ENCODE measurements around the gene ATP2A2. TPM values are rescaled to one million over a fixed set of nuclear protein-coding genes. Genes with fewer than 3 reads are reported as not detected.
A peak's percentile ranks its signal among the peaks of the same experiment; 100 is the strongest.

The ATP2A2 gene
- total RNA-seq, 4 donors from 2014 or later: 170 to 231 (median 177) TPM

DNA sequence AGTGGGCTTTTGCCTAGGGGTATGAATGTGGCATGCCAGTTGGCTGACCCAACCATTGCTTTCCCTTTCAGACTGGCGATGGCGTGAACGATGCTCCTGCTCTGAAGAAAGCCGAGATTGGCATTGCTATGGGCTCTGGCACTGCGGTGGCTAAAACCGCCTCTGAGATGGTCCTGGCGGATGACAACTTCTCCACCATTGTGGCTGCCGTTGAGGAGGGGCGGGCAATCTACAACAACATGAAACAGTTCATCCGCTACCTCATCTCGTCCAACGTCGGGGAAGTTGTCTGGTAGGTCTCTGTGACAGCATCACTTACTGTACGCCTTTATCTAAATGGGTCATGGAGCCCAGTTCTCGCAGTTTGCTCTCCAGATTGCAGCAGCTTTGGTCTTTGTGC lies 61.1 kb downstream of the ATP2A2 start:
- Histone ChIP-seq H3K36me3 (peaks cover 87 to 100% (median 100%) of the 10 kb centered on the region in 4 donors), H3K4me3 (no peak overlapping the region), H3K9me3 (no peaks in the 10 kb centered on the region), H3K4me1 (peaks cover 6 to 24% (median 17%) of the 10 kb centered on the region in 4 donors), H3K27me3 (no peaks in the 10 kb centered on the region), H3K27ac (replicated peaks in 1 of 4) (no peak overlapping the region)
- no peak for DNase-seq (ENCODE audit: extremely low spot score)
- TF ChIP-seq POLR2AphosphoS5 (IDR thresholded peaks at IDR 0.05) (no peak), EP300 (IDR thresholded peaks at IDR 0.05) (no peak), POLR2A (IDR thresholded peaks at IDR 0.05; ENCODE audit: low read depth) (no peak)
- TF ChIP-seq, protein P1, sequence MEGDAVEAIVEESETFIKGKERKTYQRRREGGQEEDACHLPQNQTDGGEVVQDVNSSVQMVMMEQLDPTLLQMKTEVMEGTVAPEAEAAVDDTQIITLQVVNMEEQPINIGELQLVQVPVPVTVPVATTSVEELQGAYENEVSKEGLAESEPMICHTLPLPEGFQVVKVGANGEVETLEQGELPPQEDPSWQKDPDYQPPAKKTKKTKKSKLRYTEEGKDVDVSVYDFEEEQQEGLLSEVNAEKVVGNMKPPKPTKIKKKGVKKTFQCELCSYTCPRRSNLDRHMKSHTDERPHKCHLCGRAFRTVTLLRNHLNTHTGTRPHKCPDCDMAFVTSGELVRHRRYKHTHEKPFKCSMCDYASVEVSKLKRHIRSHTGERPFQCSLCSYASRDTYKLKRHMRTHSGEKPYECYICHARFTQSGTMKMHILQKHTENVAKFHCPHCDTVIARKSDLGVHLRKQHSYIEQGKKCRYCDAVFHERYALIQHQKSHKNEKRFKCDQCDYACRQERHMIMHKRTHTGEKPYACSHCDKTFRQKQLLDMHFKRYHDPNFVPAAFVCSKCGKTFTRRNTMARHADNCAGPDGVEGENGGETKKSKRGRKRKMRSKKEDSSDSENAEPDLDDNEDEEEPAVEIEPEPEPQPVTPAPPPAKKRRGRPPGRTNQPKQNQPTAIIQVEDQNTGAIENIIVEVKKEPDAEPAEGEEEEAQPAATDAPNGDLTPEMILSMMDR (IDR thresholded peaks at IDR 0.05): no peak
- intact Hi-C loops (cut with DNase I): no loop called here
- WGBS: 100% methylated on average over 2 of the region's 15 CpGs

DNA sequence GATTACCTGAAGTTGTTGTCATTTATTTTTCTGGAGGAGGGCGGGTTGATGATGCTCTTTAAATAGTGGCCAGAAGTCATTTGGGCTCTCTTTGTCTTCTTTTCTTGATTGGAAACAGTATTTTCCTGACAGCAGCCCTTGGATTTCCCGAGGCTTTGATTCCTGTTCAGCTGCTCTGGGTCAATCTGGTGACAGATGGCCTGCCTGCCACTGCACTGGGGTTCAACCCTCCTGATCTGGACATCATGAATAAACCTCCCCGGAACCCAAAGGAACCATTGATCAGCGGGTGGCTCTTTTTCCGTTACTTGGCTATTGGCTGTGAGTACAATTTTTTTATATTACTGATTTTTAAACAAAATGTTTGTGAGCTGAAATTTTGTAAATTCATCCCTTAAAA lies 62.1 kb downstream of the ATP2A2 start:
- TF ChIP-seq POLR2AphosphoS5 (IDR thresholded peaks at IDR 0.05): no peak
- TF ChIP-seq POLR2A (IDR thresholded peaks at IDR 0.05; ENCODE audit: low read depth): no peak
- TF ChIP-seq, protein P1 (IDR thresholded peaks at IDR 0.05): no peak
- TF ChIP-seq EP300 (IDR thresholded peaks at IDR 0.05): no peak
- no peaks in the 10 kb centered on the region for H3K9me3 ChIP-seq
- 81% methylated on average over 5 of the region's 5 CpGs for WGBS
- no peak overlapping the region for H3K4me3 ChIP-seq
- peaks cover 87 to 100% (median 100%) of the 10 kb centered on the region in 4 donors for H3K36me3 ChIP-seq
- H3K4me1 ChIP-seq: peaks cover 6 to 22% (median 17%) of the 10 kb centered on the region in 4 donors
- no peak for DNase-seq (ENCODE audit: extremely low spot score)
- intact Hi-C loops (cut with DNase I): no loop called here
- H3K27me3 ChIP-seq: no peaks in the 10 kb centered on the region
- no peak overlapping the region for H3K27ac ChIP-seq (replicated peaks in 1 of 4)

DNA sequence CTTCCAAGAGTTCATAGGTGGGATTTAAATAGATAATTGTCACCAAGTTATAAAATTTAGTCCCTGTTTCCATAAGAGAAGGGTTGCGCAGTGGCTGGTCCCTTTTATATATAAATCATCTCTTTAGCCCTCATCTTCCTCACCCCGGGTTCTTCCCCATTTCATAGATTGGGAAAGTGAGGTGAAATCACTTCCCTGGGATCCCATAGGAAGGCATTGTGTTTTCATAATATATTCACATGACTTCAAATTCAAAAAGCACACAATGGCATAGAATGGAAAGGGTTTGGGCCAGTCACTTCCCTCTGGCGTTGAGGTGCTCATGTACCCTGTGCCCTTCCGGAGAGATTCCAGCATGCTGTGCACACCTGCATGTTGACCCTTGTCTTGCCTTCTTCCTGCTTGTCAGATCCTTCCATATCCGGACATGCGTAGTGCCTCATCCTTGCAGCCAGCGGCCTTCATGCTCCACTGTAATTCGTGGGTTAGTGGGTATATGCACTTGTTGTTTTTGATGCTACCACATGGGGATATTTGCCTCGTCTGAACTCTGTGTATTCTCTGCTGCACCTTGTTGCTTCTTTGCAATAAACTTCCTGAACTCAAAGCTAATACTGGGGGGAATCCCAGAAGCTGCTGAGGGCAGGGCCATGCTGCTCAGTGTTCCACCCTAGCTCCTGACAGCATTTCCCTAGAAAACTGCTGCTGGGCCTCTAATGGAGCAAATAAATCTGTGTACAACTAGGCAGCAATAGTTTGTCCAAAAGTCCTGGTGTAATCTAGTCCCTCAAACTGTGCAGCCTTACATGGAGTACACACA lies 62.9 kb downstream of the ATP2A2 start:
- 88% methylated on average over 8 of the region's 9 CpGs for WGBS
- no peak for DNase-seq (ENCODE audit: extremely low spot score)
- intact Hi-C loops (cut with DNase I): no loop called here
- H3K4me3 ChIP-seq: no peak overlapping the region
- H3K36me3 ChIP-seq: peaks cover 89 to 100% (median 100%) of the 10 kb centered on the region in 4 donors
- peak overlapping the region in 1 of 4 donors; percentile 31 for H3K27ac ChIP-seq (replicated peaks in 1 of 4)
- TF ChIP-seq, protein P1 (IDR thresholded peaks at IDR 0.05): no peak
- TF ChIP-seq POLR2AphosphoS5 (IDR thresholded peaks at IDR 0.05): no peak
- no peak for TF ChIP-seq POLR2A (IDR thresholded peaks at IDR 0.05; ENCODE audit: low read depth)
- no peak for TF ChIP-seq EP300 (IDR thresholded peaks at IDR 0.05)
- H3K9me3 ChIP-seq: no peaks in the 10 kb centered on the region
- no peaks in the 10 kb centered on the region for H3K27me3 ChIP-seq
- H3K4me1 ChIP-seq: peaks cover 6 to 16% (median 11%) of the 10 kb centered on the region in 4 donors

DNA sequence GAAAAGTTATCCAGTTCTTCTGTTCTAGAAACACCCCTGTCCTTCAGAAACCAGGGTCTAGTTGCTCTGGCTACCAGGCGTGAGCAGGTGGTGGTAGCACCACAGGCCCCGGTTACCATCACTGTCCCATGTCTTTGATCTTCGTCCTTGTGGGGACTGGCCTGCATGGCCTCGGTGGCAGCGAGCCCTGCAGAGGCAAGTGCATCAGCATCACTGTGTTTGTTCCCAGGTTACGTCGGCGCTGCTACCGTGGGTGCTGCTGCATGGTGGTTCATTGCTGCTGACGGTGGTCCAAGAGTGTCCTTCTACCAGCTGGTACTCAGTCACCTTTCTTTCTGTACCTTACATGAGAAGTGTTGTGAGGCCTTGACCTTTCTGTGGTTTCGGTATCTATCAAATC lies 63.6 kb downstream of the ATP2A2 start:
- DNase-seq (ENCODE audit: extremely low spot score): no peak
- H3K27me3 ChIP-seq: no peaks in the 10 kb centered on the region
- no peak overlapping the region for H3K4me3 ChIP-seq
- H3K4me1 ChIP-seq: peaks cover 0 to 17% (median 4%) of the 10 kb centered on the region in 4 donors
- H3K9me3 ChIP-seq: no peaks in the 10 kb centered on the region
- H3K27ac ChIP-seq (replicated peaks in 1 of 4): peak overlapping the region in 1 of 4 donors; percentile 31
- peaks cover 85 to 100% (median 100%) of the 10 kb centered on the region in 4 donors for H3K36me3 ChIP-seq
- WGBS: 89% methylated on average over 11 of the region's 11 CpGs
- intact Hi-C loops (cut with DNase I): no loop called here
- no peak for TF ChIP-seq POLR2A (IDR thresholded peaks at IDR 0.05; ENCODE audit: low read depth)
- TF ChIP-seq EP300 (IDR thresholded peaks at IDR 0.05): no peak
- no peak for TF ChIP-seq POLR2AphosphoS5 (IDR thresholded peaks at IDR 0.05)
- TF ChIP-seq, protein P1 (IDR thresholded peaks at IDR 0.05): no peak
